ENCODE data around the gene HK2. TPM values are rescaled to one million over a fixed set of nuclear protein-coding genes. Genes with fewer than 3 reads are reported as not detected.
"Not testable (repeated sequence)": the region's sequence is repeated elsewhere in the genome, so short reads cannot be mapped to it uniquely, and the experiment has no call there.

Gene HK2
- total RNA-seq, 1 donor from 2014 or later, result 46.7 TPM

DNA sequence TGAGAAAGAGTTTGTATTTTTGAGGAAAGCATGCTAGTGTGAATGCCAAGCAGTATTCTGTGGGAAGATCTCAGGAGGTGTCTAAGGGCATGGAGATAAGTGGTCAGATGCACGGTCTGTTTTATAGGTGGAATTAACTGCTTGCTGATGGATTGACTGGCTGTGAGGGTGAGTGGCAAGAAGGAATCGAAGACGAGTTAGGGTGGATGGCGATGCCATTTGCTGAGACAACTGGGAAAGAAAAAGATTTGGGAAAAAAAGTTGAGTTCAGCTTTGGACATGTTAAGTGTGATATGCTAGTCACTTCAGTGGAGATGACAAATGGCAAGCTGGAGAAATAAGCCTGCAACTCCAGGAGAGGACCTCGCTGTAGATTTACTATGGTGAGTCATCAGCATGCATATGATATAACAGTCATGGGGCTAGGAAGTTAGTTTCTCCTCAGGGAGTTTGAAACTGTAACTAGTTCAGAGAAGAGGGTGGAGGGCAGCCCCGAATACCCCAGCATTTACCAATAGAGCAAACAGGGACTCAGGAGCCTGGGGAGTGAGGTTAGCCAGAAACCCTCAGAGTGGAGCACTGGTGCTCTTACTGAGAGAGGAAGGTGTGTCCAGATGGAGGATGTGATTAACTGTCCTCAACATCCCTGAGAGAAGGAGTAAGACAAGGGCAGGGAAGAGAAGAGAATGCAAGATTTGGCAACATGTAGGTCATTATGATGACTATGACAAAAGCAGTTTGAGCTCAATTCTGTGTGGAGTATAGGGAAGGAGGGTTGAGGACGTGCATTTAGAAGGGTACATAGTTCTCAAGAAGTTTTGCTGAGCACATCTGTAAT lies 2.0 kb upstream of the HK2 start:
- no peak overlapping the region for H3K9ac ChIP-seq (ENCODE audit: low read length)
- no peak overlapping the region for H3K27ac ChIP-seq (ENCODE audit: low read depth, low read length)
- H3K27me3 Mint-ChIP-seq (ENCODE audit: low read depth, unreplicated experiment), result peaks cover 6% of the 10 kb centered on the region
- peaks cover 1% of the 10 kb centered on the region for H3K36me3 Mint-ChIP-seq (ENCODE audit: low read depth, unreplicated experiment)
- H4K20me1 ChIP-seq (ENCODE audit: insufficient read depth, low read length), result peaks cover 9% of the 10 kb centered on the region
- no peaks in the 10 kb centered on the region for H3K9me3 Mint-ChIP-seq (ENCODE audit: unreplicated experiment)
- TF ChIP-seq, protein P1, sequence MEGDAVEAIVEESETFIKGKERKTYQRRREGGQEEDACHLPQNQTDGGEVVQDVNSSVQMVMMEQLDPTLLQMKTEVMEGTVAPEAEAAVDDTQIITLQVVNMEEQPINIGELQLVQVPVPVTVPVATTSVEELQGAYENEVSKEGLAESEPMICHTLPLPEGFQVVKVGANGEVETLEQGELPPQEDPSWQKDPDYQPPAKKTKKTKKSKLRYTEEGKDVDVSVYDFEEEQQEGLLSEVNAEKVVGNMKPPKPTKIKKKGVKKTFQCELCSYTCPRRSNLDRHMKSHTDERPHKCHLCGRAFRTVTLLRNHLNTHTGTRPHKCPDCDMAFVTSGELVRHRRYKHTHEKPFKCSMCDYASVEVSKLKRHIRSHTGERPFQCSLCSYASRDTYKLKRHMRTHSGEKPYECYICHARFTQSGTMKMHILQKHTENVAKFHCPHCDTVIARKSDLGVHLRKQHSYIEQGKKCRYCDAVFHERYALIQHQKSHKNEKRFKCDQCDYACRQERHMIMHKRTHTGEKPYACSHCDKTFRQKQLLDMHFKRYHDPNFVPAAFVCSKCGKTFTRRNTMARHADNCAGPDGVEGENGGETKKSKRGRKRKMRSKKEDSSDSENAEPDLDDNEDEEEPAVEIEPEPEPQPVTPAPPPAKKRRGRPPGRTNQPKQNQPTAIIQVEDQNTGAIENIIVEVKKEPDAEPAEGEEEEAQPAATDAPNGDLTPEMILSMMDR (IDR thresholded peaks at IDR 0.05; ENCODE audit: insufficient read depth, low read depth, low read length), result no peak
- TF ChIP-seq EZH2 (IDR thresholded peaks at IDR 0.05; ENCODE audit: insufficient read depth, low read length), result no peak
- H3K27ac Mint-ChIP-seq (ENCODE audit: unreplicated experiment), result no peak overlapping the region
- no peak overlapping the region for H3K4me3 Mint-ChIP-seq (ENCODE audit: unreplicated experiment)
- DNase-seq (ENCODE audit: low read depth) (no peak), FAIRE-seq (no peak)
- H3K4me3 ChIP-seq (ENCODE audit: insufficient read depth, low read depth, low read length), result no peak overlapping the region
- peaks cover 15% of the 10 kb centered on the region for H3K4me1 Mint-ChIP-seq (ENCODE audit: low read depth, unreplicated experiment)
- H3K4me1 ChIP-seq (ENCODE audit: insufficient read depth, low read length), result peaks cover 13% of the 10 kb centered on the region
- H2AFZ ChIP-seq (ENCODE audit: low read depth, low read length), result no peak overlapping the region
- H3K9me3 ChIP-seq (ENCODE audit: insufficient read depth, low read depth, low read length), result no peaks in the 10 kb centered on the region
- peaks cover 4% of the 10 kb centered on the region for H3K79me2 ChIP-seq (ENCODE audit: insufficient read depth, low read length)
- H3K4me2 ChIP-seq (ENCODE audit: low read length), result no peak overlapping the region
- no peaks in the 10 kb centered on the region for H3K36me3 ChIP-seq (ENCODE audit: insufficient read depth, low read length)
- no peaks in the 10 kb centered on the region for H3K27me3 ChIP-seq (ENCODE audit: insufficient read depth, low read length)

DNA sequence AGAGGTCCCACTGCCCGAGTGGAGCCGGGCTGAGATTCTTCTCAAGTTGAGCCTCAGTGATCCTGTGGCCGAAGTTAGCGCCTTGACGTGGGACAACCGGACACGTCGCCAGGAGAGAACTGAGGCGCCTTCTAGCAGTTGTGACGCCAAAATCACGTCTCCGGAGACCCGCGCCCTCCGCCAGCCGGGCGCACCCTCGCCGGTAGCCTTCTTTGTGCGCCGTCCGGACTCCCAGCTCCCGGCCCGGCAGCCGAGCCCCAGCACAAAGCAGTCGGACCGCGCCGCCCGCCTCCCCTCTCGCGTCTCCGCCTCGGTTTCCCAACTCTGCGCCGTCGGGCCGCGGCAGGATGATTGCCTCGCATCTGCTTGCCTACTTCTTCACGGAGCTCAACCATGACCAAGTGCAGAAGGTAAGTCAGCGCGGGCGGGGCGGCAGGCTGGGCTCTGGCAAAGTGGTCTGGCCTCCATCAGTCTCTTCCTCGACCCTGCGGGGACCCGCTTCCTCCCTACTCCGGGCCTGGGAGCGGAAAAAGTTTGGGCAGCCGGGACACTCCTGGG lies 386 bp downstream of the HK2 start:
- H3K27me3 Mint-ChIP-seq (ENCODE audit: low read depth, unreplicated experiment), result not testable (repeated sequence)

DNA sequence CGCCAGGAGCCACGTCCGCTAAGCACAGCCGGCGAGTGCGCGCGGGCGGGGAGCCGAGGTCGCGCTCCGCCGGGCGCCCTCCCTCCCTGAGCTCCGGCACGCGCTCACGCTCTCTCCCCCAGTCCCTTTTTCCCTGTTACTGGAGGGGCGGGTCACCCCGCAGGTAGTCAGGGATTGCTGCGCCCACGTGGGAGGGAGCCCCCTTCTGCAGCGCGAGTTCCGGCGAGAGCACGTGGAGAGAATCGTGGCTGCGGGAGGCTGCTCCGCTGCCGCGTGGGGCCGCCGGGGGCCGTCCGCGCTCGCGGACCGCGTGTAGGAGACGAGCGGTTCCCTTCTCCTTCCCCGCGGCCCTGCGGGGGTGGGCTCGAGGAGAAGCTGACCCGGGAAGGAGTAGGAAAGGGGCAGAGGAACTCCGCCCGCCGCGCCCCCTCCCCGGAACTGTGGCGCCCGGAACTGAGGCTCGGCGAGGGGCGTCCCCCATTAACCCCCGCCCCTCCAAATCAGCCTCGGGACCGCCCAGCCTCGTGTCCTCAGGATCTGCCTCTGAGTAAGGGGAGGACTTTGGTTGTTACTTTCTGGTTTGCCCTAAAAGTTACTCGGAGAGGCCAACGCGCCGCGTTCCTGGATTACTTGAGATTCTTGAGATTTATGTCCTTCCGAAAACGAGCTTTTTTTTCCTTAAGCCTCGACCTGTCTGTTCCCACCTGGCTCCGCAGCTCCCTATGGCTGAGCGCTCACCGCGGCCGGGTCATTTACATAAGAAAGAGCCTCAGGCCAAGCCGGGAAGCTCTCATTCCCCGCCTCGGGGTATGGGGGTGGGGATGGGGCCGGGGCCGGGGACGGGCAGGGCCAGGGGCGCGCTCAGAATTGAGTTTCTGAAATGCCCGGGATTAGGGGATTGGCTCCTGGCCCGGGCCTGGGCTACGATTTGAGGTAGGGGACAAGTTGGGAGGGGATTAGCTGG lies 1.1 kb downstream of the HK2 start:
- DNase-seq (ENCODE audit: low read depth) (no peak), FAIRE-seq (no peak)
- Histone ChIP-seq H3K9ac (ENCODE audit: low read length) (peak overlapping the region; percentile 77), H3K4me3 (ENCODE audit: insufficient read depth, low read depth, low read length) (peak overlapping the region; percentile 79), H2AFZ (ENCODE audit: low read depth, low read length) (peak overlapping the region; percentile 94), H3K27ac (ENCODE audit: low read depth, low read length) (peak overlapping the region; percentile 23), H4K20me1 (ENCODE audit: insufficient read depth, low read length) (peaks cover 14% of the 10 kb centered on the region), H3K4me2 (ENCODE audit: low read length) (peak overlapping the region; percentile 98), H3K79me2 (ENCODE audit: insufficient read depth, low read length) (peaks cover 25% of the 10 kb centered on the region), H3K4me1 (ENCODE audit: insufficient read depth, low read length) (peaks cover 13% of the 10 kb centered on the region), H3K27me3 (ENCODE audit: insufficient read depth, low read length) (no peaks in the 10 kb centered on the region), H3K9me3 (ENCODE audit: insufficient read depth, low read depth, low read length) (no peaks in the 10 kb centered on the region), H3K36me3 (ENCODE audit: insufficient read depth, low read length) (no peaks in the 10 kb centered on the region)
- Mint-ChIP-seq H3K36me3 (ENCODE audit: low read depth, unreplicated experiment) (peaks cover 5% of the 10 kb centered on the region), H3K4me3 (ENCODE audit: unreplicated experiment) (peak overlapping the region; percentile 98), H3K9me3 (ENCODE audit: unreplicated experiment) (no peaks in the 10 kb centered on the region), H3K27me3 (ENCODE audit: low read depth, unreplicated experiment) (no peaks in the 10 kb centered on the region), H3K27ac (ENCODE audit: unreplicated experiment) (peak overlapping the region; percentile 95), H3K4me1 (ENCODE audit: low read depth, unreplicated experiment) (peaks cover 22% of the 10 kb centered on the region)
- TF ChIP-seq, protein P1 (IDR thresholded peaks at IDR 0.05; ENCODE audit: insufficient read depth, low read depth, low read length), result no peak
- no peak for TF ChIP-seq EZH2 (IDR thresholded peaks at IDR 0.05; ENCODE audit: insufficient read depth, low read length)

More for the DNA sequence above, 386 bp downstream of the HK2 start:
- DNase-seq (ENCODE audit: low read depth); FAIRE-seq; H3K27me3 ChIP-seq (ENCODE audit: insufficient read depth, low read length); H3K9me3 ChIP-seq (ENCODE audit: insufficient read depth, low read depth, low read length); H3K36me3 Mint-ChIP-seq (ENCODE audit: low read depth, unreplicated experiment); H3K36me3 ChIP-seq (ENCODE audit: insufficient read depth, low read length); H3K9me3 Mint-ChIP-seq (ENCODE audit: unreplicated experiment): not testable (repeated sequence)
- Mint-ChIP-seq H3K4me3 (ENCODE audit: unreplicated experiment) (peak overlapping the region; percentile 98), H3K27ac (ENCODE audit: unreplicated experiment) (peak overlapping the region; percentile 84), H3K4me1 (ENCODE audit: low read depth, unreplicated experiment) (peaks cover 22% of the 10 kb centered on the region)
- H3K4me1 ChIP-seq (ENCODE audit: insufficient read depth, low read length), result peaks cover 13% of the 10 kb centered on the region
- peak overlapping the region; percentile 79 for H3K4me3 ChIP-seq (ENCODE audit: insufficient read depth, low read depth, low read length)
- peak overlapping the region; percentile 98 for H3K4me2 ChIP-seq (ENCODE audit: low read length)
- peak overlapping the region; percentile 94 for H2AFZ ChIP-seq (ENCODE audit: low read depth, low read length)
- peak overlapping the region; percentile 38 for H3K27ac ChIP-seq (ENCODE audit: low read depth, low read length)
- peaks cover 14% of the 10 kb centered on the region for H4K20me1 ChIP-seq (ENCODE audit: insufficient read depth, low read length)
- peak overlapping the region; percentile 77 for H3K9ac ChIP-seq (ENCODE audit: low read length)
- peaks cover 24% of the 10 kb centered on the region for H3K79me2 ChIP-seq (ENCODE audit: insufficient read depth, low read length)
